Stimulated activated memory B cell treated with anti-CD40 and anti-IgM and Interleukin-4, amounts not matched to agents 10 μg/mL and 1 μg/mL and 100 μg/mL, for 72 hours (primary cell): ENCODE results near the gene STAT4.

Source experiments
- ATAC-seq: fragments of 150-1000 bp; cut with Tn5 transposase; 2 replicates; pipeline ENCODE4 v1.10.0; 2021
- H3K27ac Mint-ChIP-seq: one replicate; pipeline ENCODE4 v1.8.0; 2022; ENCODE audit warnings: mild to moderate bottlenecking, mixed read lengths
- H3K27me3 Mint-ChIP-seq: one replicate; pipeline ENCODE4 v1.8.0; 2022; ENCODE audit warnings: mixed read lengths
- H3K36me3 Mint-ChIP-seq: one replicate; pipeline ENCODE4 v1.8.0; 2022; ENCODE audit warnings: mixed read lengths
- H3K4me1 Mint-ChIP-seq: one replicate; pipeline ENCODE4 v1.8.0; 2022; ENCODE audit warnings: mixed read lengths
- H3K4me3 Mint-ChIP-seq: one replicate; pipeline ENCODE4 v1.8.0; 2022; ENCODE audit warnings: mild to moderate bottlenecking, moderate library complexity, mixed read lengths
- H3K9me3 Mint-ChIP-seq: one replicate; pipeline ENCODE4 v1.8.0; 2022; ENCODE audit warnings: mixed read lengths

Gene STAT4

GRCh38 chr2:191061381-191061980, 89.3 kb downstream of the STAT4 start:
- ATAC-seq, result no peak
- H3K27ac Mint-ChIP-seq, result no peak overlapping the region
- peaks cover 5% of the 10 kb centered on the region for H3K27me3 Mint-ChIP-seq
- no peak overlapping the region for H3K4me3 Mint-ChIP-seq
- peaks cover 5% of the 10 kb centered on the region for H3K4me1 Mint-ChIP-seq
- H3K9me3 Mint-ChIP-seq, result no peaks in the 10 kb centered on the region
- H3K36me3 Mint-ChIP-seq, result peaks cover 47% of the 10 kb centered on the region

- no peaks in the 10 kb centered on the region for H3K9me3 Mint-ChIP-seq
- H3K36me3 Mint-ChIP-seq, result peaks cover 42% of the 10 kb centered on the region
- ATAC-seq, result no peak
- no peak overlapping the region for H3K4me3 Mint-ChIP-seq
- H3K27ac Mint-ChIP-seq, result no peak overlapping the region
- no peaks in the 10 kb centered on the region for H3K4me1 Mint-ChIP-seq
- H3K27me3 Mint-ChIP-seq, result peaks cover 5% of the 10 kb centered on the region
Measured at GRCh38 chr2:191059308-191059707, 91.5 kb downstream of the STAT4 start.

GRCh38 chr2:191056228-191056627, 94.6 kb downstream of the STAT4 start:
- Mint-ChIP-seq H3K4me1 (no peaks in the 10 kb centered on the region), H3K27ac (no peak overlapping the region), H3K4me3 (no peak overlapping the region), H3K27me3 (no peaks in the 10 kb centered on the region), H3K9me3 (no peaks in the 10 kb centered on the region), H3K36me3 (peaks cover 14% of the 10 kb centered on the region)
- ATAC-seq, result no peak

GRCh38 chr2:191053256-191053655, 97.5 kb downstream of the STAT4 start:
- Mint-ChIP-seq H3K4me1 (no peaks in the 10 kb centered on the region), H3K27ac (no peak overlapping the region)
- ATAC-seq, result no peak

GRCh38 chr2:191051825-191052778, 98.7 kb downstream of the STAT4 start:
- Mint-ChIP-seq H3K27me3 (peaks cover 3% of the 10 kb centered on the region), H3K9me3 (no peaks in the 10 kb centered on the region), H3K4me1 (no peaks in the 10 kb centered on the region), H3K27ac (no peak overlapping the region), H3K4me3 (no peak overlapping the region), H3K36me3 (no peaks in the 10 kb centered on the region)
- no peak for ATAC-seq

More at GRCh38 chr2:191053256-191053655, 97.5 kb downstream of the STAT4 start:
- H3K4me3 Mint-ChIP-seq, result no peak overlapping the region
- H3K9me3 Mint-ChIP-seq, result no peaks in the 10 kb centered on the region
- H3K36me3 Mint-ChIP-seq, result no peaks in the 10 kb centered on the region
- H3K27me3 Mint-ChIP-seq, result no peaks in the 10 kb centered on the region

GRCh38 chr2:191051177-191051576, 99.6 kb downstream of the STAT4 start:
- ATAC-seq, result no peak
- Mint-ChIP-seq H3K27me3 (peaks cover 8% of the 10 kb centered on the region), H3K4me1 (no peaks in the 10 kb centered on the region), H3K36me3 (no peaks in the 10 kb centered on the region), H3K9me3 (no peaks in the 10 kb centered on the region), H3K27ac (no peak overlapping the region), H3K4me3 (no peak overlapping the region)

GRCh38 chr2:191050640-191050987, 100.2 kb downstream of the STAT4 start:
- Mint-ChIP-seq H3K27ac (no peak overlapping the region), H3K4me3 (no peak overlapping the region)
- ATAC-seq, result no peak

GRCh38 chr2:191049728-191050639, 100.8 kb downstream of the STAT4 start:
- Mint-ChIP-seq H3K36me3 (no peaks in the 10 kb centered on the region), H3K27me3 (peaks cover 8% of the 10 kb centered on the region), H3K4me1 (no peaks in the 10 kb centered on the region), H3K27ac (no peak overlapping the region), H3K9me3 (no peaks in the 10 kb centered on the region), H3K4me3 (no peak overlapping the region)
- ATAC-seq, result no peak

More at GRCh38 chr2:191050640-191050987, 100.2 kb downstream of the STAT4 start:
- Mint-ChIP-seq H3K27me3 (peaks cover 8% of the 10 kb centered on the region), H3K9me3 (no peaks in the 10 kb centered on the region), H3K4me1 (no peaks in the 10 kb centered on the region), H3K36me3 (no peaks in the 10 kb centered on the region)

- Mint-ChIP-seq H3K4me1 (no peaks in the 10 kb centered on the region), H3K4me3 (no peak overlapping the region), H3K27ac (no peak overlapping the region), H3K36me3 (peaks cover 7% of the 10 kb centered on the region), H3K27me3 (peaks cover 18% of the 10 kb centered on the region), H3K9me3 (no peaks in the 10 kb centered on the region)
- no peak for ATAC-seq
Measured at GRCh38 chr2:191048073-191048472, 102.7 kb downstream of the STAT4 start.

- Mint-ChIP-seq H3K36me3 (peaks cover 14% of the 10 kb centered on the region), H3K27ac (no peak overlapping the region), H3K27me3 (peaks cover 26% of the 10 kb centered on the region), H3K9me3 (no peaks in the 10 kb centered on the region), H3K4me1 (no peaks in the 10 kb centered on the region), H3K4me3 (no peak overlapping the region)
- no peak for ATAC-seq
Measured at GRCh38 chr2:191045141-191045540, 105.7 kb downstream of the STAT4 start.

GRCh38 chr2:191043438-191043837, 107.4 kb downstream of the STAT4 start:
- H3K27ac Mint-ChIP-seq, result no peak overlapping the region
- peaks cover 26% of the 10 kb centered on the region for H3K27me3 Mint-ChIP-seq
- peaks cover 4% of the 10 kb centered on the region for H3K4me1 Mint-ChIP-seq
- H3K9me3 Mint-ChIP-seq, result no peaks in the 10 kb centered on the region
- no peak overlapping the region for H3K4me3 Mint-ChIP-seq
- ATAC-seq, result no peak
- peaks cover 14% of the 10 kb centered on the region for H3K36me3 Mint-ChIP-seq

- peaks cover 18% of the 10 kb centered on the region for H3K27me3 Mint-ChIP-seq
- H3K9me3 Mint-ChIP-seq, result no peaks in the 10 kb centered on the region
- no peak overlapping the region for H3K27ac Mint-ChIP-seq
- no peak for ATAC-seq
- H3K4me3 Mint-ChIP-seq, result no peak overlapping the region
- peaks cover 25% of the 10 kb centered on the region for H3K36me3 Mint-ChIP-seq
- peaks cover 5% of the 10 kb centered on the region for H3K4me1 Mint-ChIP-seq
Measured at GRCh38 chr2:191041418-191042161, 109.2 kb downstream of the STAT4 start.

- H3K4me3 Mint-ChIP-seq, result no peak overlapping the region
- peaks cover 28% of the 10 kb centered on the region for H3K36me3 Mint-ChIP-seq
- H3K4me1 Mint-ChIP-seq, result peaks cover 5% of the 10 kb centered on the region
Measured at GRCh38 chr2:191039616-191040015, 111.2 kb downstream of the STAT4 start.

GRCh38 chr2:191038741-191039140, 112.1 kb downstream of the STAT4 start:
- Mint-ChIP-seq H3K9me3 (no peaks in the 10 kb centered on the region), H3K4me1 (peaks cover 5% of the 10 kb centered on the region), H3K4me3 (no peak overlapping the region), H3K27ac (no peak overlapping the region), H3K27me3 (peaks cover 9% of the 10 kb centered on the region), H3K36me3 (peaks cover 25% of the 10 kb centered on the region)
- ATAC-seq, result no peak

More at GRCh38 chr2:191039616-191040015, 111.2 kb downstream of the STAT4 start:
- no peak for ATAC-seq
- Mint-ChIP-seq H3K9me3 (no peaks in the 10 kb centered on the region), H3K27ac (no peak overlapping the region), H3K27me3 (peaks cover 16% of the 10 kb centered on the region)
